CD4-positive, alpha-beta T cell treated with Interleukin-6 at 100 ng/mL for 8 hours (primary cell): ENCODE data around the gene PPFIA2.
A peak's percentile ranks its signal among the peaks of the same experiment; 100 is the strongest.

Source experiments
- DNase-seq: peaks from one replicate; pipeline ENCODE4 v3.0.0-alpha.2; 2020; ENCODE audit warnings: mixed read lengths, low spot score

PPFIA2 gene

GRCh38 chr12:81759190-81760051 is at the start of gene PPFIA2:
PPFIA2 (minus strand) TSS chr12:81759350.
- DNase-seq = peak; percentile 9

- DNase-seq = no peak
Measured at GRCh38 chr12:81800298-81801148, 41.4 kb upstream of the PPFIA2 start.

GRCh38 chr12:81798294-81798693 is 39.1 kb upstream of the PPFIA2 start:
- no peak for DNase-seq

- no peak for DNase-seq
Measured at GRCh38 chr12:81797100-81797499, 38.0 kb upstream of the PPFIA2 start.

- no peak for DNase-seq
Measured at GRCh38 chr12:81792666-81793065, 33.5 kb upstream of the PPFIA2 start.

GRCh38 chr12:81779216-81779615 is 20.1 kb upstream of the PPFIA2 start:
- no peak for DNase-seq

GRCh38 chr12:81778719-81779118 is 19.6 kb upstream of the PPFIA2 start:
- no peak for DNase-seq

GRCh38 chr12:81758421-81759189 is 545 bp downstream of the PPFIA2 start:
- peak; percentile 1 for DNase-seq

GRCh38 chr12:81757731-81758365 is 1.3 kb downstream of the PPFIA2 start:
- DNase-seq = no peak

- DNase-seq = no peak
Measured at GRCh38 chr12:81729781-81730180, 29.4 kb downstream of the PPFIA2 start.

- DNase-seq = no peak
Measured at GRCh38 chr12:81727391-81727790, 31.8 kb downstream of the PPFIA2 start.

- no peak for DNase-seq
Measured at GRCh38 chr12:81726634-81727033, 32.5 kb downstream of the PPFIA2 start.

GRCh38 chr12:81723361-81723760 is 35.8 kb downstream of the PPFIA2 start:
- no peak for DNase-seq

- no peak for DNase-seq
Measured at GRCh38 chr12:81722004-81722403, 37.1 kb downstream of the PPFIA2 start.

GRCh38 chr12:81718616-81719015 is 40.5 kb downstream of the PPFIA2 start:
- DNase-seq = no peak

- DNase-seq = no peak
Measured at GRCh38 chr12:81712536-81712935, 46.6 kb downstream of the PPFIA2 start.

GRCh38 chr12:81705586-81705985 is 53.6 kb downstream of the PPFIA2 start:
- no peak for DNase-seq

GRCh38 chr12:81699551-81699950 is 59.6 kb downstream of the PPFIA2 start:
- no peak for DNase-seq

- DNase-seq = no peak
Measured at GRCh38 chr12:81692008-81692407, 67.1 kb downstream of the PPFIA2 start.

GRCh38 chr12:81683881-81684280 is 75.3 kb downstream of the PPFIA2 start:
- DNase-seq = no peak

GRCh38 chr12:81679614-81680013 is 79.5 kb downstream of the PPFIA2 start:
- DNase-seq = no peak

GRCh38 chr12:81670759-81671158 is 88.4 kb downstream of the PPFIA2 start:
- no peak for DNase-seq
